B cell (primary cell): ENCODE data around the gene ALMS1. TPM values are rescaled to one million over a fixed set of nuclear protein-coding genes. Genes with fewer than 3 reads are reported as not detected.
"Not testable (repeated sequence)": the region's sequence is repeated elsewhere in the genome, so short reads cannot be mapped to it uniquely, and the experiment has no call there.

ENCODE experiments used
- ATAC-seq: fragments of 200-7000 bp; cut with Tn5 transposase; one replicate; pipeline ENCODE4 v1.10.0; 2021; ENCODE audit warnings: low read depth, mild to moderate bottlenecking, moderate number of reproducible peaks, moderate library complexity
- CTCF ChIA-PET: fragments of 350-600 bp; sonication (Branson Sonifier 250); formaldehyde crosslinking; loops from one replicate; lab custom pipeline; 2021; ENCODE audit warnings: antibody characterized with exemption, inconsistent platforms; lab: Charles Lee
- POLR2A ChIA-PET: fragments of 350-600 bp; sonication (Branson Sonifier 250); formaldehyde crosslinking; loops from one replicate; lab custom pipeline; 2021; ENCODE audit warnings: antibody characterized with exemption; lab: Charles Lee
- DNase-seq: peaks from one replicate; pipeline ENCODE4 v3.0.0; 2013
- H2AFZ ChIP-seq: 2 replicates; pipeline ENCODE4 v1.6.1; 2012; ENCODE audit warnings: mild to moderate bottlenecking, low read depth, low read length; ENCODE audit not compliant: insufficient read depth, poor library complexity, severe bottlenecking
- H3K27ac ChIP-seq, 2 donors: 1 replicate in 1 of 2; 2 replicates in 1 of 2; pipeline ENCODE4 v1.5.1; 2012 to 2013; ENCODE audit warnings: low read length in 2 of 2, mild to moderate bottlenecking in 2 of 2, moderate library complexity in 1 of 2
- H3K27me3 ChIP-seq, 4 experiments: fragments of 200-600 bp in 1 of 4; sonication (generic) in 1 of 4; replicated peaks in 1 of 4; 1 replicate in 2 of 4; 2 replicates in 2 of 4; pipeline versions ENCODE4 v1.6.1 to v1.7.0; 2013 to 2016; ENCODE audit warnings: low read length in 3 of 4, mild to moderate bottlenecking in 2 of 4, mixed read lengths in 1 of 4, moderate library complexity in 1 of 4; ENCODE audit not compliant: insufficient read depth in 4 of 4, control insufficient read depth in 3 of 4; ENCODE audit errors: control extremely low read depth in 1 of 4
- H3K36me3 ChIP-seq, 2 experiments: replicated peaks in 1 of 2; 1 replicate in 1 of 2; 2 replicates in 1 of 2; pipeline versions ENCODE4 v1.6.1 to v1.7.1; 2013; ENCODE audit warnings: low read length in 1 of 2; ENCODE audit not compliant: insufficient read depth in 2 of 2, control insufficient read depth in 1 of 2; ENCODE audit errors: control extremely low read depth in 1 of 2, extremely low read depth in 1 of 2
- H3K4me1 ChIP-seq, 2 donors: fragments of 200-600 bp in 1 of 2; sonication (generic) in 1 of 2; 1 replicate in 1 of 2; 2 replicates in 1 of 2; pipeline versions ENCODE4 v1.5.1 to v1.6.1; 2013 to 2017; ENCODE audit warnings: low read length in 2 of 2; ENCODE audit not compliant: control insufficient read depth in 2 of 2, insufficient read depth in 2 of 2
- H3K4me2 ChIP-seq: replicated peaks from 2 replicates; pipeline ENCODE3; 2012; ENCODE audit warnings: mild to moderate bottlenecking, low read depth, low read length; ENCODE audit not compliant: poor library complexity, severe bottlenecking
- H3K4me3 ChIP-seq, 5 experiments: fragments of 200-600 bp in 1 of 5; sonication (generic) in 1 of 5; 1 replicate in 3 of 5; 2 replicates in 2 of 5; pipeline versions ENCODE4 v1.5.1 to v1.7.0; 2011 to 2016; ENCODE audit warnings: low read length in 4 of 5, mild to moderate bottlenecking in 4 of 5, low read depth in 2 of 5, control low read depth in 1 of 5, moderate library complexity in 1 of 5; ENCODE audit not compliant: insufficient read depth in 1 of 5; ENCODE audit errors: control extremely low read depth in 1 of 5, extremely low read depth in 1 of 5
- H3K79me2 ChIP-seq: fragments of 200-600 bp; sonication (generic); one replicate; pipeline ENCODE4 v1.6.0; 2016; ENCODE audit warnings: low read length; ENCODE audit not compliant: control insufficient read depth, insufficient read depth
- H3K9ac ChIP-seq: fragments of 200-600 bp; sonication (generic); 2 replicates; pipeline ENCODE4 v1.6.1; 2017; ENCODE audit warnings: mild to moderate bottlenecking, low read length, moderate library complexity
- H3K9me3 ChIP-seq, 3 donors: one replicate each; pipeline versions ENCODE4 v1.6.1 to v1.7.1; 2013; ENCODE audit warnings: low read length in 2 of 3; ENCODE audit not compliant: control insufficient read depth in 2 of 3, insufficient read depth in 1 of 3; ENCODE audit errors: control extremely low read depth in 1 of 3
- H4K20me1 ChIP-seq: 2 replicates; pipeline ENCODE4 v1.6.0; 2012; ENCODE audit warnings: mild to moderate bottlenecking, low read length; ENCODE audit not compliant: insufficient read depth, control insufficient read depth, poor library complexity, severe bottlenecking
- H3K27ac Mint-ChIP-seq: one replicate; pipeline ENCODE4 v1.8.0; 2021; ENCODE audit warnings: mixed read lengths
- H3K27me3 Mint-ChIP-seq: one replicate; pipeline ENCODE4 v1.8.0; 2021; ENCODE audit warnings: mixed read lengths
- H3K4me1 Mint-ChIP-seq: one replicate; pipeline ENCODE4 v1.8.0; 2021; ENCODE audit warnings: mixed read lengths
- H3K4me3 Mint-ChIP-seq: one replicate; pipeline ENCODE4 v1.8.0; 2021; ENCODE audit warnings: mixed read lengths
- H3K9me3 Mint-ChIP-seq: one replicate; pipeline ENCODE4 v1.8.0; 2022; ENCODE audit warnings: mixed read lengths; ENCODE audit not compliant: insufficient read depth
- CTCF ChIP-seq: fragments of 200-600 bp; IDR thresholded peaks from one replicate; pipeline ENCODE4 v1.8.0; 2022; ENCODE audit warnings: antibody characterized with exemption, mild to moderate bottlenecking
- EZH2 ChIP-seq: IDR thresholded peaks from 2 replicates; pipeline ENCODE4 v1.6.1; 2012; ENCODE audit warnings: borderline replicate concordance, low read depth, mild to moderate bottlenecking, moderate library complexity, low read length; ENCODE audit not compliant: insufficient read depth, poor library complexity, severe bottlenecking
- WGBS: methylation state at CpG from one replicate; pipeline ENCODE4 v1.1.5; 2013; ENCODE audit warnings: missing lambda C conversion rate; ENCODE audit not compliant: insufficient coverage; 5-methylcytosine and 5-hydroxymethylcytosine counted together
- intact Hi-C: fragments of 100-400 bp; cut with micrococcal nuclease; formaldehyde crosslinking; loops from one replicate; pipeline ENCODE4 v1.10.0; 2022
- polyA plus RNA-seq: library from polyadenylated mRNA; depleted of rRNA; stranded (reverse); fragments of >200 nt; gene quantifications from 2 replicates; pipeline ENCODE4 v1.2.3, GENCODE V29; 2012
- total RNA-seq, 2 donors: library from RNA; stranded (reverse); fragments of 120-200 nt in 1 of 2; gene quantifications; 1 replicate in 1 of 2; 2 replicates in 1 of 2; pipeline versions ENCODE4 v1.2.3 to v1.2.4, GENCODE V29; 2013 to 2022

Gene ALMS1
- total and polyA plus RNA-seq, 2 donors (not counting 1 experiment from before 2014, with no cell fraction given) = 4.8 to 32.1 TPM

GRCh38 chr2:73516033-73516432 lies 130.4 kb downstream of the ALMS1 start:
- intact Hi-C loops = no loop called here
- ChIA-PET CTCF (no interaction called here), POLR2A (no interaction called here)
- H3K9ac ChIP-seq = no peak overlapping the region
- no peak for TF ChIP-seq CTCF
- TF ChIP-seq EZH2 = no peak
- peaks cover 9% of the 10 kb centered on the region for H3K9me3 Mint-ChIP-seq
- no peak overlapping the region for H3K4me3 ChIP-seq
- WGBS = 50% methylated on average over 1 of the region's 1 CpG
- no peaks in the 10 kb centered on the region for H4K20me1 ChIP-seq
- no peak overlapping the region for H2AFZ ChIP-seq
- H3K9me3 ChIP-seq = peaks cover 1 to 4% (median 1%) of the 10 kb centered on the region in 3 donors
- H3K36me3 ChIP-seq = peaks cover 6 to 7% of the 10 kb centered on the region in 2 experiments
- H3K27me3 Mint-ChIP-seq = no peaks in the 10 kb centered on the region
- no peak overlapping the region for H3K27ac ChIP-seq
- ATAC-seq (no peak), DNase-seq (no peak)
- H3K4me2 ChIP-seq = no peak overlapping the region
- H3K79me2 ChIP-seq = no peaks in the 10 kb centered on the region
- peaks cover 12% of the 10 kb centered on the region for H3K4me1 Mint-ChIP-seq
- no peak overlapping the region for H3K27ac Mint-ChIP-seq
- no peaks in the 10 kb centered on the region for H3K27me3 ChIP-seq
- no peaks in the 10 kb centered on the region for H3K4me1 ChIP-seq
- no peak overlapping the region for H3K4me3 Mint-ChIP-seq

- intact Hi-C loops = no loop called here
- Mint-ChIP-seq H3K27me3 (no peaks in the 10 kb centered on the region), H3K27ac (no peak overlapping the region), H3K4me1 (no peaks in the 10 kb centered on the region), H3K4me3 (no peak overlapping the region), H3K9me3 (peaks cover 35% of the 10 kb centered on the region)
- H3K36me3 ChIP-seq = peaks cover 7 to 9% of the 10 kb centered on the region in 2 experiments
- ChIA-PET CTCF (no interaction called here), POLR2A (no interaction called here)
- H4K20me1 ChIP-seq = no peaks in the 10 kb centered on the region
- DNase-seq = no peak
- H3K4me3 ChIP-seq = no peak overlapping the region
- H3K4me2 ChIP-seq = no peak overlapping the region
- no peak overlapping the region for H3K9ac ChIP-seq
- no CpG with 5 or more reads among the region's 1 CpG for WGBS
- no peak overlapping the region for H3K27ac ChIP-seq
- H3K4me1 ChIP-seq = no peaks in the 10 kb centered on the region
- H2AFZ ChIP-seq = no peak overlapping the region
- H3K27me3 ChIP-seq = no peaks in the 10 kb centered on the region
- TF ChIP-seq EZH2 (no peak), CTCF (no peak)
- ATAC-seq = no peak
- no peaks in the 10 kb centered on the region for H3K79me2 ChIP-seq
- peaks cover 7 to 26% (median 21%) of the 10 kb centered on the region in 3 donors for H3K9me3 ChIP-seq
Measured at GRCh38 chr2:73528688-73529087, 143.1 kb downstream of the ALMS1 start.

GRCh38 chr2:73530773-73531172 lies 145.1 kb downstream of the ALMS1 start:
- H3K4me1 Mint-ChIP-seq, H3K9ac ChIP-seq: not testable (repeated sequence)

More at GRCh38 chr2:73530773-73531172, 145.1 kb downstream of the ALMS1 start:
- WGBS = 94% methylated on average over 3 of the region's 4 CpGs
- H3K27ac ChIP-seq, POLR2A ChIA-PET, DNase-seq, H3K27me3 Mint-ChIP-seq, H3K4me1 ChIP-seq, CTCF ChIA-PET, H3K27ac Mint-ChIP-seq, H3K4me2 ChIP-seq, H3K4me3 ChIP-seq, H3K36me3 ChIP-seq, H3K27me3 ChIP-seq, intact Hi-C loops, H3K4me3 Mint-ChIP-seq, H2AFZ ChIP-seq, H4K20me1 ChIP-seq, ATAC-seq, H3K79me2 ChIP-seq: not testable (repeated sequence)
- H3K9me3 Mint-ChIP-seq = peaks cover 27% of the 10 kb centered on the region
- H3K9me3 ChIP-seq = peaks cover 2 to 26% (median 21%) of the 10 kb centered on the region in 3 donors
